Retina (tissue), 1 donor: ENCODE results near the gene TRIM25.

Source experiments
- DNase-seq: peaks from one replicate; pipeline ENCODE4 v3.0.0-alpha.2; 2016

TRIM25 gene

GRCh38 chr17:56926704-56927103, 12.9 kb upstream of the TRIM25 start:
- DNase-seq, result no peak

GRCh38 chr17:56926270-56926669, 12.4 kb upstream of the TRIM25 start:
- no peak for DNase-seq

- no peak for DNase-seq
Observed at GRCh38 chr17:56925088-56925487, 11.2 kb upstream of the TRIM25 start.

- DNase-seq, result no peak
Observed at GRCh38 chr17:56919717-56920116, 5.9 kb upstream of the TRIM25 start.

DNA sequence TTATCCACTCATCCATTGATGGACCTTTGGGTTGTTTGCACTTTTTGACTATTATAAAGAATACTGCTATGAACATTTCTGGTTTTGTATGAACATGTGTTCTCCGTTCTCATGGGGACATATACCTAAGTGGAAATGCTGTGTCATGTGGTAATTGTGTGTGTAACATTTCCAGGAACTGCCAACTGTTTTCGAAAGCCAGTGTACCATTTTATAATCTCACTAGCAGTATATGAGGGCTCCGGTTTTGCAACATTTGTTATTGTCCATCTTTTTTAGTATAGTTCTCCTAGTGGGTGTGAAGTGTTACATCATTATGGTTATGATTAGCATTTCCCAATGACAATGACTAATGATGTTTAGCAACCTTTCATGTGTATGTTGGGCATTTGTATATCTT, 5.1 kb upstream of the TRIM25 start:
- no peak for DNase-seq

DNA sequence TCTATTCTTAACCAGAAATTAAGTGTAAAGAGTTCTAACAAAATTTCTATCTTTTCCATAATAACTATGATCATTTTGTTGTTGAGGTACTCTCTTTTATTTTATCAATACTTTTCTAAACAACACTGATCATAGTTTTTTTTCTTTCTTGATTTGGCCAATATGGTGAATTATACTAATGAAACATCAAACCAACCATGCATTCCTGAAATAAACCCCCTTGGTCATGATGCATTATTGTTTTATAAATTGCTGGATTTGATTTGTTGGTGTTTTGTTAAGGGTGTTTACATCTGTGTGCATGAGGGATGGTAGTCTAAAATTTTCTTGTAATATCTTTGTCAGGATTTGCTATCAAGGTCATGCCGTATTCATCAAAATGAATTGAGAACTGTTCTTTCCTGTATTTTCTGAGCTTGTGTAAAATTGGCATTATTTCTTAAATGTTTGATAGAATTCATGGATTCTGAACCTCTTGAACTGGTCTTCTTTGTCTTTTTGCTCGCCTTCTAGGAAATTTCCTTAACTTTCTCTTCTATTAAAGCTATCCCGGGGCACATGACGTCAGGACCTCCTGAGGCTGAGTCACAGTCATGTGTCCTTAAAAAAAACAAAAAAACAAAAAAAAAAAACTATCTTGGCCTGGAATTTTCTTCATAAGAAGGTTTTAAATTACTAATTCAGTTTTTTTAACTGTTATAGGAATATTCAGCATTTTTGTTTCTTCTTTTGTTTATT, 3.9 kb upstream of the TRIM25 start:
- no peak for DNase-seq

DNA sequence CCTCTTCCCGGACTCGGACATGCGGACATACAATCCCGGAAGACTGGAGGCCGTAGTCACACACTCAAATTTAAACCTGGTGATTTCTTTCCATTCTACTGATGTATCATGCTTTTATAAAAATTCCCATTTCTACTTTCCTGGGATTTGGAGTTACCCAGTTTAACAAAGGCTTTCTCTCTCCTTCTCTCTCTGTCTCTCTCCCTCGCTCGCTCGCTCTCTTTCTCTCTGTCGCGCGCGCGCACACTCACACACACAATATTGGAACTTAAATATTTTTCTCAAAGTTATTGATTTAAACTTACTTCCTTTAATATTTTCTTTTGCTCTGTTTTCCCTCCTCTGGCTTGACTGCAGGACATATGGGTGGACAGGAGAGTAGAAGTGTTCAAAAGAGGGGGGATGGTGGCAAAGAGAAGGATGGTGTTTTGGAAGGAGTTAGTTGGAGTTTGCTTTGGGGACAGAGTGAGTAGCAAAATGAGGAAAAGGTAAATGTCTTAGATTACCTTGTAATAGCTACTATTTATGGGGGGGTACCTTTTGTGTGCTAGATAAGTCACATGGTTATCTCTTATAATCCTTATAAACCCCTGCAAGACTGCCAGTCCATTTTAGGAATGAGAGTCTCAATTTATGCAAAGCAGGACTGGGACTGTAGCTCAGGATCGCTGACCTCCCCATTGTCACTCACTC, 878 bp upstream of the TRIM25 start:
- DNase-seq, result no peak

DNA sequence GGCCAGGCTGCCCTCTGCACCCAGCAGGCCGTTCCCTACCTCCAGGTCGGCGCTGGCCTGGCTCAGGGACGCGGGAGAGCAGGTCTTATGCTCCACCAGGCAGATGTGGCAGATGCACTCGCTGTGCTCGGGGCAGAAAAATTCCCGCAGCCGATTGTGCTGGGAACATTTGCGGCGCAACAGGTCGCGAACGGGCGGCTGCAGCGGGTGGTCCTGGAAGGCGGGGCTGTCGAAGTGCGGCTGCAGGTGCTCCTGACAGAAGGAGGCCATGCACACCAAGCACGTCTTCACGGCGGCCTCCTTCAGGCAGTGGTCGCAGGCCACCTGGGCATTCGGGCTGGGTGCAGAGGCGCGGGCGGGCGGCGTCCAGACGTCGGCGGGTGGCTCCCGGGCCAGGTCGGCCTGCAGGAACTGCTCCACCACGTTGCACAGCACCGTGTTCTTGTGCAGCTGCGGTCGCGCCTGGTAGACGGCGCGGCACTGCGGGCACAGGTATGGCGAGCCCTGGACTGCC, 439 bp downstream of the TRIM25 start:
- DNase-seq, result no peak

DNA sequence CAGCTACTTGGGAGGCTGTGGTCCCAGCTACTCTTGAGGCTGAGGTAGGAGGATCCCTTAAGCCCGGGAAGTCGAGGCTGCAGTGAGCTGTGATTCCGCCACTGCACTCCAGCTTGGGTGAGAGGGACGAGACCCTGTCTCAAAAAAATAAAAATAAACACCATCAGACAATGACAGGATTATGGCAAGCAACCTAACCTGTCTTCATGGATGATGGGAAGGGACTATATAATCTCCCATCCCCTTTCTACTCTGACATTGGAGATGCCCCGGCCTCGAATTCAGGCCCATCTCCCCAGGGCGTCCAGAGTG, 893 bp downstream of the TRIM25 start:
- DNase-seq, result no peak

- no peak for DNase-seq
Observed at GRCh38 chr17:56912105-56912999, 1.5 kb downstream of the TRIM25 start.

DNA sequence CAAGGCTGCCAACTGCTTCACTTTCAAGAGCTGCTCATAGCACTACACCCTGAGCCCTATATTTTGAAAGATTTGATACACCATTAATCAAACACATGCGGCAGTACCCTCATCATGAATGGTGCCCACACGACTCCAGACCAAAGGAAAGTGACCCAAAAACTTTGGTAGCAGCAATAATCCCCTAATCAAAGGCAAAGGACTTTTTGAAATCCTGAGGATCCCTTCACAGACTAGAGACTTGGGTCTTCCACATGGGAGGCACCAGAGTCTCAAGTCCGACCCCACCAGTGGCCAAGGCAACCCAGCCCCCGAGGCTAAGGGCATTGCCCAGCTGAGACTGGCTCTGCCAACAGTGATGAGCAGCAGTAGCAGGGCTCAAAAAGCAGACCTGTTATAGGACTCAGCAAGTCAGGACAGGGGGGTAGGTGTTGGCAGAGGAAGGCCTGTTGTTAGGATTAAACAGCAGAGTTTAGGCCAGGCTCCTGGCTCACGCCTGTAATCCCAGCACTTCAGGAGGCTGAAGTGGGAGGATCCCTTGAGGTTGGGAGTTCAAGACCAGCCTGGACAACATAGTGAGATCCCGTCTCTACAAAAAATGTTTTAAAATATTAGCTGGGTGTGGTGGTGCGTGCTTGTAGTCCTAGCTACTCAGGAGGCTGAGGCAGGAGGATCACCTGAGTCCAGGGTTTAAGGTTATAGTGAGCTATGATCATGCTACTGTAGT, 3.2 kb downstream of the TRIM25 start:
- no peak for DNase-seq

- no peak for DNase-seq
Observed at GRCh38 chr17:56909742-56910508, 3.9 kb downstream of the TRIM25 start.

GRCh38 chr17:56908001-56908542, 5.8 kb downstream of the TRIM25 start:
- no peak for DNase-seq

DNA sequence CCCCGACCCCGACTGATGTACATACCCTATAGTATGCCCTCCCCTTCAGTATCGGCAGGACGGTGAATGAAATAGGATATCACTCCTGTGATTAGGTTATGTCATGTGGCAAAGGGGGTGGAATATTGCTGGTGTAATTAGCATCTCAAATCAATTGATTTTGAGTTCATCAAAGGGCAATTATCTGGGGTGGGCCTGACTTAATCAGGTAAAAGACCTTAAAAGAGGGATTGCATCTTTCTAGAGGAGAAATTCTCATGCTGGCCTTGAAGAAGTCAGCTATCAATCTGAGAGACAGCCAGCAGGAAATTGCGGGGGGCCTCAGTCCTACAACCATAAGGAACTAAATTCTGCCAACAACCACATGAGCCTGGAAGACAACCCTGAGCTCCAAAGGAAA, 10.3 kb downstream of the TRIM25 start:
- DNase-seq, result no peak

GRCh38 chr17:56902348-56902747, 11.5 kb downstream of the TRIM25 start:
- no peak for DNase-seq

DNA sequence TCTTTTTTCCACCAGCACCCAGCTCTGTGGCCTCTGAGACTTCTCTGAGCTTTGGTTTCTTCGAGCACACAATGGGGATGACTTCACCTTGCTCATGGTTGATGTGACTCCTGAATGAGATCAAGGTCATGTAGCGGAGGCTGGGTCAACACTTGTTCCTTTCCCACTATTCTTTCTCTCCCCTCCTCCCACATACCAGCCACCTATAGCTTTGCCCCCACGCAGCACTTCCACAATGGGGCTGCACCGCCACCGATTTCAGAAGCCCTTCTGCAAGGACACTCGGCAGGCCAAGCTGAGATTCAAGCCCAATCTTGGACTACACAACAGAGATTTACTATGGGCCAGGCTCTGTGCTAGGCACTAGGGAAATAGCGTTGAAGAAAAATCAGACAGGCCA, 14.4 kb downstream of the TRIM25 start:
- no peak for DNase-seq

GRCh38 chr17:56898874-56899273, 15.0 kb downstream of the TRIM25 start:
- no peak for DNase-seq

DNA sequence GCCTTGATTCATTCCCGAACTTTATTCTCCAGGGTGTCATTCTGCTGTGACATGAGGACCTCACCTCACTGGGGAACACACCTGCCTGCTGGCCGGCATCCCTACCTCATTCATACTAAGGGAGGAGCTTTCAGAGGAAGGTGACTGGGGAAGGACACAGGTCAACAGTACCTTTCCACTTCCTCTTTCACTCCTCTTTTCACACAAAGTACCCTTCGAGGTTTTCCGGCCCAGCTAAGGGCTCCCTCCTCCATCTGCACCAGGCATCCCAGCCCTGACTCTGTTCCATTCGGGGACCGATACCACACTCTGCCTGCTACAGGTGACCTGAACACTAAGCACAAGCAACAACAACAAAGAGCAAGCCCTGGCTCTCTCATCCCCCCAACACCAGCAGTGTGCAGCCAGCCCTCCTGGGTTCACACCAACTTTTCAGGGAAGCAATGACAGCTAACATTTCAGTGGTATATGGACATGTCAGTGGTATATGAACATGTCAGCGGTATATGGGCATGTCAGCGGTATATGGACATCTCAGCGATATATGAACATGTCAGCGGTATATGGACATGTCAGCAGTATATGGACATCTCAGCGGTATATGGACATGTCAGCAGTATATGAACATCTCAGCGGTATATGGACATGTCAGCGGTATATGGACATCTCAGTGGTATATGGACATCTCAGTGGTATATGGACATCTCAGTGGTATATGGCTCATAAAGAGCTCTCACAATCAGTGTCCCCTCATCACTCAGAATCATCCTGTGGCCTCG, 16.0 kb downstream of the TRIM25 start:
- no peak for DNase-seq

DNA sequence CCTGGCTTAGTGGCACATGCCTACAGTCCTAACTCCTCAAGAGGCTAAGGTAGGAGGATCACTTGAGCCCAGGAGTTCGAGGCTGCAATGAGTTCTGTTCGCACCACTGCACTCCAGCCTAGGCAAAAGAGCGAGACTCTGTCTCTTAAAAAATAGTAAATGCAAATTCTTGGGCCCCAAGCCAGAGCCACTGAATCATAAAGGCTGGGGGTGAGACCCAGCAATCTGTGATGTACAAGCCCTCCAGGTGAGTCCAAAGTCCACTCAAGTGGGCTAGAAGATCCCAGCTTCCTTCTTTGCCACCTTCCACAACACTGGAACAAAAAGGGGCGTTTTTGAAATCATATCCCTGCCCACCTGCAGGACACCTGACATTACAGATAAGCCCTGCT, 16.9 kb downstream of the TRIM25 start:
- no peak for DNase-seq

DNA sequence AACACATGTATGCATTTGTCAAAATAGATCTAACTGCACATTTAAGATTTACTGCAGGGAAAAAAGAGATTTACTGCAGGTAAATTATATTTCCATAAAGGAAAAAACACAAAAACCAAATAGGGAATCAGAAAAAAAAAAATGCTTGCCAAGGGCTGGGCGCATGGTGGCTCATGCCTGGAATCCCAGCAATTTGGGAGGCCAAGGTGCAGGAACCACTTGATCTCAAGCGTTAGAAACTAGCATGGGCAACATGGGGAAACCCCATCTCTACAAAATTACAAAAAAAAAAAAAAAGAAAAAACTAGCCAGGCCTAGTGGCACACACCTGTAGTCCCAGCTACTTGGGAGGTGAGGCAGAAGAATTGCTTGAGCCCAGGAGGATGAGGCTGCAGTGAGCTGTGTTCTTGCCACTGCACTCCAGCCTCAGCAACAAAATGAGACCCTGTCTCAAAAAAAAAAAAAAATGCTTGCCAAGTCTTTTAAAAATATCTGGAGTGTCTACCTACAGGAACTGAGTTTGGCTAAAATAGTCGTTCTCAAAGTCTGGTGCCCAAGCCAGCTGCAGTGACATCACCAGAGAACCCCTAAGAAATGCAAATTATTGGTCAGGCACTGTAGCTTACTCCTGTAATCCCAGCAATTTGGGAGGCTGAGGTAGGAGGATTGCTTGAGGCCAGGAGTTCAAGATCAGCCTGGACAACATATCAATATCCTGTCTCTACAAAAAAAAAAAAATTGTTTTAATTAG, 17.5 kb downstream of the TRIM25 start:
- no peak for DNase-seq
